Measurements from ENCODE around the gene TWF1.

TWF1 gene

DNA sequence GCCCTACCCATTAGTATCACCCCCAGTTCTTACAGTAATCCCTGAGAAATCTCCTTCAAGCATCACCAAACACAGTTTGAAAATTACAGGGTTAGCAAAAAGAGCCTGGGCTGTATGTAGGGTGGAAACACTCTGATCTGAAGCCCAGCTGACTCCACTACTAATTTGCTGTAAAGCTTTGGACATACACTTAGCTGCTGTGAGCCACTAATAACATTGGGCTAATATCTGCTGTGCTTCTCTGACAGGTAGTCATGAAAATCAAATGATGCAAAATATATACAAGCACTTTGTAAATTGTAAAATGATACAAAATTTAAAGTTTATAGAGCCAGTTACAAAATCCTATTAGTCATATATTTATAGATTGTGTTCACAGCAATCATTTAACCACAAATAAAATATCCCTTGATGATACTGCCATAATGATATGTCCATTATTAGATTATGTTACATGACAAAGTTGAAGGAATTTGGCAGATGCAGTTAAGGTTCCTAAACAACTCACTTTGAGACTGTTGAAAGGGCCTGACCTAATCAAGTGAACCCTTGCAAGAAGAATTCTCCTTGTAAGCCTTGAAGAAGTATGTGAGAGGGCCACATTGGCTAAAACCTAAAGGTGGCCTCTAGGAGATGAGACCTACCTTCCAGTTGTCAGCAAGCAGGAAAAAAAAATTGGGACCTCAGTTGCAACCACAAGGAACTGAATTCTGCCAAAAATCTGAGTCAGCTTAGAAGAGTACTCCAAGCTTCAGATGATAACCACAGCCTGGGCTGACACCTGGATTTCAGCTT is 19.0 kb downstream of the TWF1 start:
- Histone ChIP-seq H3K9me3 (ENCODE audit: severe bottlenecking) (no peaks in the 10 kb centered on the region), H3K4me3 (ENCODE audit: severe bottlenecking) (no peak overlapping the region), H3K27ac (ENCODE audit: poor library complexity, severe bottlenecking) (no peak overlapping the region), H3K27me3 (ENCODE audit: insufficient read depth, poor library complexity, severe bottlenecking) (no peaks in the 10 kb centered on the region), H3K36me3 (ENCODE audit: low read depth) (peaks cover 16% of the 10 kb centered on the region), H3K4me1 (ENCODE audit: insufficient read depth, poor library complexity, severe bottlenecking) (no peaks in the 10 kb centered on the region)
- TF ChIP-seq, protein P1, sequence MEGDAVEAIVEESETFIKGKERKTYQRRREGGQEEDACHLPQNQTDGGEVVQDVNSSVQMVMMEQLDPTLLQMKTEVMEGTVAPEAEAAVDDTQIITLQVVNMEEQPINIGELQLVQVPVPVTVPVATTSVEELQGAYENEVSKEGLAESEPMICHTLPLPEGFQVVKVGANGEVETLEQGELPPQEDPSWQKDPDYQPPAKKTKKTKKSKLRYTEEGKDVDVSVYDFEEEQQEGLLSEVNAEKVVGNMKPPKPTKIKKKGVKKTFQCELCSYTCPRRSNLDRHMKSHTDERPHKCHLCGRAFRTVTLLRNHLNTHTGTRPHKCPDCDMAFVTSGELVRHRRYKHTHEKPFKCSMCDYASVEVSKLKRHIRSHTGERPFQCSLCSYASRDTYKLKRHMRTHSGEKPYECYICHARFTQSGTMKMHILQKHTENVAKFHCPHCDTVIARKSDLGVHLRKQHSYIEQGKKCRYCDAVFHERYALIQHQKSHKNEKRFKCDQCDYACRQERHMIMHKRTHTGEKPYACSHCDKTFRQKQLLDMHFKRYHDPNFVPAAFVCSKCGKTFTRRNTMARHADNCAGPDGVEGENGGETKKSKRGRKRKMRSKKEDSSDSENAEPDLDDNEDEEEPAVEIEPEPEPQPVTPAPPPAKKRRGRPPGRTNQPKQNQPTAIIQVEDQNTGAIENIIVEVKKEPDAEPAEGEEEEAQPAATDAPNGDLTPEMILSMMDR (IDR thresholded peaks at IDR 0.05; ENCODE audit: poor library complexity, severe bottlenecking), result no peak
- DNase-seq (ENCODE audit: low spot score) (no peak), ATAC-seq (ENCODE audit: low read depth) (no peak)

DNA sequence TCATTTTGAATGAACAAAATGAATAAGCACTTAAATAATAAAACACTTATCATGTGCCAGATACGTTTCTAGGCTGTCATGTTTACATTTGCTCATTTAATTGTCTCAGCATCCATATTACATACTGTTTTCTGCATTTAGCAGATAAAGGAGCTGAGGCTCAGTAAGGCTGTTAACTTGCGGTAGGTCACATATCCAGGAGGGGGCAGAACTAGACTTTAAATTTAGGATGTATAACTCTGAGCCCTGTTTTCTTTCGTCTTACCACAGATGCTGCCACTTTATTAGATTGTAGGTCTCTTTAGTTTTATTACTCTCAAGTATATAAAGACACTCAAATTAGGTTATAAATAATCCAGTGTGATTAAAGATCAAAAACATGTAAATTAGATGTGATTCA is 29.6 kb downstream of the TWF1 start:
- H3K36me3 ChIP-seq (ENCODE audit: low read depth), result peaks cover 38% of the 10 kb centered on the region
- H3K9me3 ChIP-seq (ENCODE audit: severe bottlenecking), result no peaks in the 10 kb centered on the region
- H3K4me1 ChIP-seq (ENCODE audit: insufficient read depth, poor library complexity, severe bottlenecking), result no peaks in the 10 kb centered on the region
- H3K27ac ChIP-seq (ENCODE audit: poor library complexity, severe bottlenecking), result no peak overlapping the region
- no peak for DNase-seq (ENCODE audit: low spot score)
- TF ChIP-seq, protein P1 (IDR thresholded peaks at IDR 0.05; ENCODE audit: poor library complexity, severe bottlenecking), result peak; percentile 41
- H3K4me3 ChIP-seq (ENCODE audit: severe bottlenecking), result no peak overlapping the region
- no peaks in the 10 kb centered on the region for H3K27me3 ChIP-seq (ENCODE audit: insufficient read depth, poor library complexity, severe bottlenecking)
- ATAC-seq (ENCODE audit: low read depth), result peak; percentile 74

- no peaks in the 10 kb centered on the region for H3K36me3 ChIP-seq (ENCODE audit: low read depth)
- no peaks in the 10 kb centered on the region for H3K27me3 ChIP-seq (ENCODE audit: insufficient read depth, poor library complexity, severe bottlenecking)
- no peak overlapping the region for H3K27ac ChIP-seq (ENCODE audit: poor library complexity, severe bottlenecking)
- H3K4me1 ChIP-seq (ENCODE audit: insufficient read depth, poor library complexity, severe bottlenecking), result peaks cover 9% of the 10 kb centered on the region
- DNase-seq (ENCODE audit: low spot score) (no peak), ATAC-seq (ENCODE audit: low read depth) (no peak; the same call in 2 of the 3 replicates)
- no peak overlapping the region for H3K4me3 ChIP-seq (ENCODE audit: severe bottlenecking)
- H3K9me3 ChIP-seq (ENCODE audit: severe bottlenecking), result no peaks in the 10 kb centered on the region
- TF ChIP-seq, protein P1 (IDR thresholded peaks at IDR 0.05; ENCODE audit: poor library complexity, severe bottlenecking), result no peak
Observed at GRCh38 chr12:43766291-43766690, 39.8 kb downstream of the TWF1 start.

- DNase-seq (ENCODE audit: low spot score) (no peak), ATAC-seq (ENCODE audit: low read depth) (no peak)
- no peak overlapping the region for H3K4me3 ChIP-seq (ENCODE audit: severe bottlenecking)
- H3K4me1 ChIP-seq (ENCODE audit: insufficient read depth, poor library complexity, severe bottlenecking), result peaks cover 16% of the 10 kb centered on the region
- H3K36me3 ChIP-seq (ENCODE audit: low read depth), result no peaks in the 10 kb centered on the region
- TF ChIP-seq, protein P1 (IDR thresholded peaks at IDR 0.05; ENCODE audit: poor library complexity, severe bottlenecking), result no peak
- H3K27me3 ChIP-seq (ENCODE audit: insufficient read depth, poor library complexity, severe bottlenecking), result no peaks in the 10 kb centered on the region
- H3K9me3 ChIP-seq (ENCODE audit: severe bottlenecking), result no peaks in the 10 kb centered on the region
- H3K27ac ChIP-seq (ENCODE audit: poor library complexity, severe bottlenecking), result no peak overlapping the region
Observed at GRCh38 chr12:43764528-43764927, 41.6 kb downstream of the TWF1 start.

DNA sequence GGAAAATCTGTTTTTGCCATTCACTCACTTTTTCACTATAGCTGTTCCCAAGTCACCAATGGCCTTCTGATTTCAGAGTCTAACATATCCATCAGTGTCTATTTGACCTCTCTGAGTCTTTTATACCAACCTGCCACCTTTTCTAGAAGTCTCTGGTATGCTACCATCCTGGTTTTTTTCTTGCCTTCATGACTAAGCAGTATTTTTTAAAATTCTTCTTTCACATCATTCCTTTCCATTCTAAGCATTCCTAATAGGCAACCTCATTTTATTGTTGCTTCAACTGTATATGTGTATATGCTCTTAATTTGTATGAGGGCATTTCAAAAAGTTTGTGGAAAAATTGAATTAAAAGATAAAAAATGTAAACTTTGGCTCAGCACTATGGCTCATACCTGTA is 42.3 kb downstream of the TWF1 start:
- no peaks in the 10 kb centered on the region for H3K36me3 ChIP-seq (ENCODE audit: low read depth)
- ATAC-seq (ENCODE audit: low read depth) (no peak), DNase-seq (ENCODE audit: low spot score) (no peak)
- H3K27ac ChIP-seq (ENCODE audit: poor library complexity, severe bottlenecking), result no peak overlapping the region
- H3K4me1 ChIP-seq (ENCODE audit: insufficient read depth, poor library complexity, severe bottlenecking), result peaks cover 16% of the 10 kb centered on the region
- H3K27me3 ChIP-seq (ENCODE audit: insufficient read depth, poor library complexity, severe bottlenecking), result no peaks in the 10 kb centered on the region
- H3K9me3 ChIP-seq (ENCODE audit: severe bottlenecking), result no peaks in the 10 kb centered on the region
- TF ChIP-seq, protein P1 (IDR thresholded peaks at IDR 0.05; ENCODE audit: poor library complexity, severe bottlenecking), result no peak
- H3K4me3 ChIP-seq (ENCODE audit: severe bottlenecking), result no peak overlapping the region

All from RWPE2 (cell line).